ENCODE data around the gene STXBP1.

- no peak for TF ChIP-seq CTCF (IDR thresholded peaks at IDR 0.05; ENCODE audit: borderline replicate concordance, extremely low read depth, low read length, poor library complexity, severe bottlenecking)
- TF ChIP-seq EZH2 (IDR thresholded peaks at IDR 0.05; ENCODE audit: borderline replicate concordance, low read depth, low read length, severe bottlenecking) = no peak
Measured at GRCh38 chr9:127647451-127647850, 35.4 kb downstream of the STXBP1 start.

Data from DND-41 (cell line).